Measurements from ENCODE around the gene CLK2. TPM values are rescaled to one million over a fixed set of nuclear protein-coding genes. Genes with fewer than 3 reads are reported as not detected.

The CLK2 gene
- total RNA-seq, 2 donors from 2014 or later, result 26.9 to 50.7 TPM

- peak overlapping the region; percentile 77 for H3K4me3 ChIP-seq
- DNase-seq (ENCODE audit: low spot score) (no peak), ATAC-seq (ENCODE audit: insufficient number of reproducible peaks, low FRiP score, low read depth) (no peak)
- no peaks in the 10 kb centered on the region for H3K9me3 ChIP-seq
- H3K4me1 ChIP-seq (ENCODE audit: control insufficient read depth in 1 of 2, low read depth in 2 of 2), result peaks cover 16 to 41% of the 10 kb centered on the region in 2 donors
- H3K27me3 ChIP-seq (replicated peaks; ENCODE audit: insufficient read depth), result no peaks in the 10 kb centered on the region
- peaks cover 10% of the 10 kb centered on the region for H3K36me3 ChIP-seq
- TF ChIP-seq CTCF (IDR thresholded peaks at IDR 0.05), result no peak
- peak overlapping the region in 1 of 2 donors; percentile 83 for H3K27ac ChIP-seq
Measured at GRCh38 chr1:155253797-155254196, 19.5 kb downstream of the CLK2 start.

- peak overlapping the region; percentile 77 for H3K4me3 ChIP-seq
- H3K36me3 ChIP-seq, result peaks cover 6% of the 10 kb centered on the region
- no peak overlapping the region for H3K27ac ChIP-seq
- DNase-seq (ENCODE audit: low spot score), result no peak
- TF ChIP-seq CTCF (IDR thresholded peaks at IDR 0.05), result no peak
- ATAC-seq (ENCODE audit: insufficient number of reproducible peaks, low FRiP score, low read depth), result no peak
- H3K4me1 ChIP-seq (ENCODE audit: control insufficient read depth in 1 of 2, low read depth in 2 of 2), result peaks cover 16 to 41% of the 10 kb centered on the region in 2 donors
- H3K27me3 ChIP-seq (replicated peaks; ENCODE audit: insufficient read depth), result no peaks in the 10 kb centered on the region
- no peaks in the 10 kb centered on the region for H3K9me3 ChIP-seq
Measured at GRCh38 chr1:155253208-155253607, 20.1 kb downstream of the CLK2 start.

GRCh38 chr1:155251566-155251965 lies 21.7 kb downstream of the CLK2 start:
- Histone ChIP-seq H3K36me3 (peaks cover 4% of the 10 kb centered on the region), H3K4me1 (ENCODE audit: control insufficient read depth in 1 of 2, low read depth in 2 of 2) (peaks cover 16 to 40% of the 10 kb centered on the region in 2 donors), H3K4me3 (no peak overlapping the region), H3K27ac (peak overlapping the region in 1 of 2 donors; percentile 16), H3K9me3 (no peaks in the 10 kb centered on the region), H3K27me3 (replicated peaks; ENCODE audit: insufficient read depth) (no peaks in the 10 kb centered on the region)
- DNase-seq (ENCODE audit: low spot score) (no peak), ATAC-seq (ENCODE audit: insufficient number of reproducible peaks, low FRiP score, low read depth) (no peak)
- TF ChIP-seq CTCF (IDR thresholded peaks at IDR 0.05), result no peak

GRCh38 chr1:155250633-155251449 lies 22.5 kb downstream of the CLK2 start:
- no peaks in the 10 kb centered on the region for H3K27me3 ChIP-seq (replicated peaks; ENCODE audit: insufficient read depth)
- peak; percentile 99 for TF ChIP-seq CTCF (IDR thresholded peaks at IDR 0.05)
- ATAC-seq (ENCODE audit: insufficient number of reproducible peaks, low FRiP score, low read depth) (peak; percentile 37), DNase-seq (ENCODE audit: low spot score) (peak; percentile 76)
- H3K4me1 ChIP-seq (ENCODE audit: control insufficient read depth in 1 of 2, low read depth in 2 of 2), result peaks cover 16 to 33% of the 10 kb centered on the region in 2 donors
- no peaks in the 10 kb centered on the region for H3K9me3 ChIP-seq
- H3K4me3 ChIP-seq, result peak overlapping the region; percentile 58
- peaks cover 4% of the 10 kb centered on the region for H3K36me3 ChIP-seq
- peak overlapping the region; percentile 16 to 43 for H3K27ac ChIP-seq

GRCh38 chr1:155250246-155250632 lies 23.1 kb downstream of the CLK2 start:
- Histone ChIP-seq H3K27ac (no peak overlapping the region), H3K27me3 (replicated peaks; ENCODE audit: insufficient read depth) (no peaks in the 10 kb centered on the region), H3K9me3 (no peaks in the 10 kb centered on the region), H3K36me3 (peaks cover 4% of the 10 kb centered on the region), H3K4me3 (peak overlapping the region; percentile 58), H3K4me1 (ENCODE audit: control insufficient read depth in 1 of 2, low read depth in 2 of 2) (peaks cover 16 to 33% of the 10 kb centered on the region in 2 donors)
- DNase-seq (ENCODE audit: low spot score), result no peak
- TF ChIP-seq CTCF (IDR thresholded peaks at IDR 0.05), result no peak
- no peak for ATAC-seq (ENCODE audit: insufficient number of reproducible peaks, low FRiP score, low read depth)
